ENCODE measurements around the gene IMPG2.

IMPG2 gene

GRCh38 chr3:101179637-101180036, 140.7 kb downstream of the IMPG2 start:
- no peak for DNase-seq

- no peak for DNase-seq
Measured at GRCh38 chr3:101177577-101177976, 142.8 kb downstream of the IMPG2 start.

Measured in KG1 (cell line).